GM12874 (cell line): ENCODE measurements around the gene PRRT4.
A peak's percentile ranks its signal among the peaks of the same experiment; 100 is the strongest.

Experiments used
- TF ChIP-seq, protein P1 (sequence below): IDR thresholded peaks from 2 replicates; pipeline ENCODE4 v1.5.1; 2011; ENCODE audit warnings: low read depth, mild to moderate bottlenecking, control low read depth, low read length, moderate library complexity; ENCODE audit not compliant: insufficient read depth

PRRT4 gene

DNA sequence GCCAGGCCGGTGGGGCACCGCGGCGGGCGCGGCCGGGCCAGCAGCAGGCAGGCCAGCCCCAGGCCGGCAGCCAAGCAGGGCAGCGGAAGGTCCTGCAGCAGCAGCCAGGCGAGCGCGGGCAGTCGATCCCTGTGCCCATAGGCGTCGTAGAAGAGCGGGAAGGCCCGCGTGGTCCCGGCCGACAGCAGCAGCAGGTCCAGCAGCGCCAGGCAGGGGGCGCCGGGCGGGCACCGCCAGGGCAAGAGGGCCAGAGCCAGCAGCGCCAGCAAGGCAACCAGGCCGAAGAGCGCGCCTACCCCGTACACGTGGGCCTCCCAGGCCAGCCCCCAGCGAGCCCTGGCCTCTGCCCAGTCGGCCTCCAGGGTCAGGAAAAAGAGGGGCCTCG lies 9.3 kb downstream of the PRRT4 start:
- TF ChIP-seq, protein P1, sequence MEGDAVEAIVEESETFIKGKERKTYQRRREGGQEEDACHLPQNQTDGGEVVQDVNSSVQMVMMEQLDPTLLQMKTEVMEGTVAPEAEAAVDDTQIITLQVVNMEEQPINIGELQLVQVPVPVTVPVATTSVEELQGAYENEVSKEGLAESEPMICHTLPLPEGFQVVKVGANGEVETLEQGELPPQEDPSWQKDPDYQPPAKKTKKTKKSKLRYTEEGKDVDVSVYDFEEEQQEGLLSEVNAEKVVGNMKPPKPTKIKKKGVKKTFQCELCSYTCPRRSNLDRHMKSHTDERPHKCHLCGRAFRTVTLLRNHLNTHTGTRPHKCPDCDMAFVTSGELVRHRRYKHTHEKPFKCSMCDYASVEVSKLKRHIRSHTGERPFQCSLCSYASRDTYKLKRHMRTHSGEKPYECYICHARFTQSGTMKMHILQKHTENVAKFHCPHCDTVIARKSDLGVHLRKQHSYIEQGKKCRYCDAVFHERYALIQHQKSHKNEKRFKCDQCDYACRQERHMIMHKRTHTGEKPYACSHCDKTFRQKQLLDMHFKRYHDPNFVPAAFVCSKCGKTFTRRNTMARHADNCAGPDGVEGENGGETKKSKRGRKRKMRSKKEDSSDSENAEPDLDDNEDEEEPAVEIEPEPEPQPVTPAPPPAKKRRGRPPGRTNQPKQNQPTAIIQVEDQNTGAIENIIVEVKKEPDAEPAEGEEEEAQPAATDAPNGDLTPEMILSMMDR, result peak; percentile 34; the same call in 1 of the 2 replicates

- TF ChIP-seq, protein P1, result no peak
Measured at GRCh38 chr7:128351296-128352152, 10.0 kb downstream of the PRRT4 start.

DNA sequence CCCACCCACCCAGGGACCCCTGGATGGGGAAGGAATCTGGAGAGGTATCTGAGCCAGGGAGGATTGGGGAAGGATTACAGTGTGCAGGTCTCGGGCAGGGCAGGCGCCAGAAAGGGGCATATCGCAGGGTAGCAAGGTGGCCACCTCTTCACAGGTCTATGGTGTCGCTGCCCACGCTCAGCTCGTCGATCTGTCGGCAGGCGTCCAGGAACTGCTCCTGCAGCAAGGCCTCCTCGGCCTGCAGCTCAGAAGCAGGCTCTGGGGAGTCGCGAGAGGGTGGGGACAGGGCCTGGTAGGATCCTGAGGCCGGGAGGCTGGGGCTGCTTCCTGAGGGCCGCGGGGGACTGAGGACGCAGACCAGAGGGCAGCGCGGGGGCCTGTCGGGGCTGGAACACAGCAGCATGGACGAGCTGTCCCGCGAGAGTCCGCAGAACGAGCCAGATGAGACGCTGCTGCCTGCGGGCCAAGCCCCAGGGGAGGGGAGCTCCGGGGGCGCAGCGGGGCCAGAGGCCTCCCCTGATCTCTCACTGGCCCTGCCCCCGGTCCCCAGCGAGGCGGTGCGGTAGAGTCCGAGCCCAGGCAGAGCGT lies 10.7 kb downstream of the PRRT4 start:
- TF ChIP-seq, protein P1, result no peak

GRCh38 chr7:128349466-128349825 lies 12.0 kb downstream of the PRRT4 start:
- TF ChIP-seq, protein P1, result no peak

GRCh38 chr7:128347647-128348097 lies 13.8 kb downstream of the PRRT4 start:
- TF ChIP-seq, protein P1, result peak; percentile 53; the same call in 1 of the 2 replicates

DNA sequence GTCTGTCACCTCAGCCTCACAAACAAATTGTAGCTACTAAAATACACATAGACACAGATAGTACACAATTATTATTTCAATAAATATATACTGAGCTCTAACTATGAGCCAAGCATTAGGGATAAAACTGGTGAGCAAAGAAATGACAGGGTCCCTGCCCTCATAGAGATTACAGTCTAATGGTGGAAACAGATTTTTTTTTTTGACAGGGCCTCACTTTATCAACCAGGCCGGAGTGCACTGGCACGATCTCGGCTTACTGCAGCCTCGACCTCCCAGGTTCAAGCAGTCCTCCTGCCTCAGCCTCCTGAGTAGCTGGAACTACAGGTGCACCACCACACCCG lies 17.1 kb downstream of the PRRT4 start:
- TF ChIP-seq, protein P1, result no peak

- TF ChIP-seq, protein P1, result no peak
Measured at GRCh38 chr7:128343554-128344430, 17.7 kb downstream of the PRRT4 start, which contains the start of gene RBM28. Gene RBM28 (minus strand): TSS chr7:128343908. CDS start chr7:128343793, 115 bp downstream.
